ENCODE measurements around the gene SP7.

The SP7 gene

GRCh38 chr12:53279888-53280498 is 56.2 kb downstream of the SP7 start:
- no peak overlapping the region for H3K27ac ChIP-seq
- TF ChIP-seq ZFX (IDR thresholded peaks at IDR 0.05) = no peak
- no peak for TF ChIP-seq CTCF (conservative IDR thresholded peaks at IDR 0.05)

- no peak overlapping the region for H3K27ac ChIP-seq
- TF ChIP-seq CTCF (conservative IDR thresholded peaks at IDR 0.05) = no peak
- no peak for TF ChIP-seq ZFX (IDR thresholded peaks at IDR 0.05)
These were observed 56.8 kb downstream of the SP7 start for GRCh38 chr12:53279283-53279869.

- no peak overlapping the region for H3K27ac ChIP-seq
- no peak for TF ChIP-seq ZFX (IDR thresholded peaks at IDR 0.05)
- TF ChIP-seq CTCF (conservative IDR thresholded peaks at IDR 0.05) = no peak
These were observed 58.2 kb downstream of the SP7 start for GRCh38 chr12:53277981-53278380.
